NCI-H2196 treated with DMSO at 0.1 percent for 48 hours (cell line): ENCODE data around the gene DDO.
A peak's percentile ranks its signal among the peaks of the same experiment; 100 is the strongest.
"Not testable (repeated sequence)": the region's sequence is repeated elsewhere in the genome, so short reads cannot be mapped to it uniquely, and the experiment has no call there.

Source experiments
- DNase-seq: peaks from one replicate; lab custom pipeline; 2025; ENCODE audit not compliant: unreplicated experiment; lab: John Stamatoyannopoulos, UW

The DDO gene, protein sequence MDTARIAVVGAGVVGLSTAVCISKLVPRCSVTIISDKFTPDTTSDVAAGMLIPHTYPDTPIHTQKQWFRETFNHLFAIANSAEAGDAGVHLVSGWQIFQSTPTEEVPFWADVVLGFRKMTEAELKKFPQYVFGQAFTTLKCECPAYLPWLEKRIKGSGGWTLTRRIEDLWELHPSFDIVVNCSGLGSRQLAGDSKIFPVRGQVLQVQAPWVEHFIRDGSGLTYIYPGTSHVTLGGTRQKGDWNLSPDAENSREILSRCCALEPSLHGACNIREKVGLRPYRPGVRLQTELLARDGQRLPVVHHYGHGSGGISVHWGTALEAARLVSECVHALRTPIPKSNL

DNA sequence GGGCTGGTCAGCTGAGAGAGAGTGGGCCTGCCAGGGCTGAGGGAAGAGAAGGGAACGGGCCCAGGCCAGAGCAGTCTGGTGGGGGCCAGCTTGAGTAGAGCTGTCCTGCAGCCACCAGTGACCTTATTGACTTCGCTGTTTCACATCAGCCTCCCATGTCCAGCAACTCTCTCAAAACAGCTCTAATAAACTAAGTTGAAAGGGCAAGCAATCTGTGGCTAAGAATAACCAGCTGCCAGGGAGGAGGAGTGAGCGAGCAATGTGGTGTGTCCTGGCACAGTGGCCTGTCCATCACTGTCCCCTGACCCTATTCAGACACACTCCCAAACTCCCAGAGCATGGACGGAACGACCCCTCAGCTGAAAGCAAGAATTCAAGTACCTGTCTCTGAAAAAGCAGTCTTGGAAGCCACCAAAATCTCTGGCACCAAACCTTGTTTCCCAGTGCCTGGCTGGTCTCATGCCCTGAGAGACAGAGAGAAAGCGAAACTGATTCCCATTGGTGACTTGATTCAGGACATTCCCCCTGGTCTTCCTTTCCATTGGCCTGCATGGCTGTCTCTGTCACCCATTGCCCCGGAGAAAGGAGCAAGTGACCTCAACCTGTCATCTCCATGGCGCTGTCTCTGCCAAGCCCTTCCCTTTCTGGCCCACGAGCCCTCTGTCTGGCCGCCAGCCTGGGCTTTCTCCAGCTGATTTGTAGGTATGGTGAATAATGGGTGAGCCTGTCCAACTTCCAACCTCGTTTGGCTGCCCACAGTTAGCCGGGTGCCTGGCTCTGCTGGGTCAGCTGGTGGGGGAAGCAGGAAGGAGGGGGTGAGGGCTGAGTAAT lies at the start of gene DDO:
Gene DDO (minus strand): TSS at position 490 of the 831 bp plus-strand sequence. CDS start 2,113 bp downstream, outside the sequence.
- DNase-seq: peak; percentile 88

DNA sequence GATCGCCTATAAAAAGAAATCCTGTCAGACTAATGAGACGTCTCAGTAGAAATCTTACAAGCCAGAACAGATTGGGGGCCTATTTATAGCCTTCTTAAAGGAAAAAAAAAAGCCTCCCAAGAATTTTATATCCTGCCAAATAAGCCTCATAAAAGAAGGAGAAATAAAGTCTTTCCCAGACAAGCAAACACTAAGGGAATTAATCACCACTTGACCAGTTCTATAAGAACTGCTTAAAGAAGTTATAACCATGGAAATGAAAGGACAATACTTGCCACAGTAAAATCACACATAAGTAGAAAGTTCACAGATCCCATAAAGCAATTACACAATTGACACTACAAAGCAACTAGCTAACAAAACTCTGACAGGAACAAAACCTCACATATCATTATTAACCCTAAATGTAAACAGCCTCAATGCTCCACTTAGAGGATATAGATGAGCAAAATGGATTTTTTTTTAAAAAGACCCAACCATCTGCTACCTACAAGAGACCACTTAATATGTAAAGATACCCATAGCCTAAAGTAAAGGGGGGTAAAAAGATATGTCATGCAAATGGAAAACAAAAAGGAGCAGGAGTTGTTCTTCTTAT lies 47.6 kb upstream of the DDO start:
- DNase-seq: no peak

DNA sequence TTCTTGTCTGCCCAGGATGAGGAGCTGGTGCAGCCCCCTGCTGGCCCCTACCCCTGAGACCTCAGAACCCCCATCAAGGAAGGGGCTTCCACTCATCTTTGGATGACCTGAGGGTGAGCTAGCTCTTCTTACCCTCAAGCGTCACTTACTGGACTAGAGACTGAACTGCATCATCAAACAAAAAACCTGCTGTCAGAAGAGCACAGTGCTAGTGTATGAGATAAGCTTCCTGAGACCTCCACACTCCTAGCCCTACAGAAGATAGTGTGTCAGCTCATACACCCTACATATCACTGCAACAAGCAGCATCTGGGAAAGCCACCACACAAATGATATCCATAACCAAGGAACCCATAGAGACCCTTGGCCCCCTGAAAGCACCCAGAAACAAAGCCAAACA lies 46.0 kb upstream of the DDO start:
- DNase-seq: no peak

DNA sequence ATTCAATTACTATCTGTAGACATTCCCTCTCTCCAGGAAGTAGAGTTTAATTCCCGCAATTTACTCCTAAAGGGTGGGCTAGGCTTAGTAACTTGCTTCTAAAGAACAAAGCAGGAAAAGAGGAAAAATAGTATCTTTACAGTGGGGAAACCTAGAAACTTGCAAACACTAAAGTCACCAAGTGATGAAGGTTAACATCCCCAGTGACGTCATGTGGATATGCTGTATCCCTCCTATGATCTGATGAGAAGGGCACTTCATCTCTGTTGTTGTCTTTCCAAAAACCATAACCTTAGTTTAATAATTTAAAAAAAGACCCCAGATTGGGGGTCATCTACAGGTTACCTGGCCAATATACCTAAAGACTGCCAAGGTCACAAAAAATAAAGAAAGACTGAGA lies 43.8 kb upstream of the DDO start:
- no peak for DNase-seq

DNA sequence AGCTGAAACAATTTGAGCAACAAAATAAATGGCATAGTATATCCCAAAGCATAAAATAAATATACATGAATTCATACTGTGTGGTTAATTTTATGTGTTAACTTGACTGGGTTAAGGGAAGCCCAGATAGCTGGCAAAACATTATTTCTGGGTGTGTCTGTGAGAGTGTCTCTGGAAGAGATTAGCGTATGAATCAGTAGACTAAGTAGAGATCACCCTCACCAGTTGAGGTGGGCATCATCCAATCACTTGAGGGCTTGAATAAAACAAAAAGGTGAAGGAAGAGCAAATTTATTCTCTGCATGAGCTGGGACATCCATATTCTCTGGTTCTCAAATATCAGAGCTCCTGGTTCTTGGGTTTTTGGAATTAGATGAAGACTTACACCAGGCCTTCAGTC lies 43.1 kb upstream of the DDO start:
- no peak for DNase-seq

DNA sequence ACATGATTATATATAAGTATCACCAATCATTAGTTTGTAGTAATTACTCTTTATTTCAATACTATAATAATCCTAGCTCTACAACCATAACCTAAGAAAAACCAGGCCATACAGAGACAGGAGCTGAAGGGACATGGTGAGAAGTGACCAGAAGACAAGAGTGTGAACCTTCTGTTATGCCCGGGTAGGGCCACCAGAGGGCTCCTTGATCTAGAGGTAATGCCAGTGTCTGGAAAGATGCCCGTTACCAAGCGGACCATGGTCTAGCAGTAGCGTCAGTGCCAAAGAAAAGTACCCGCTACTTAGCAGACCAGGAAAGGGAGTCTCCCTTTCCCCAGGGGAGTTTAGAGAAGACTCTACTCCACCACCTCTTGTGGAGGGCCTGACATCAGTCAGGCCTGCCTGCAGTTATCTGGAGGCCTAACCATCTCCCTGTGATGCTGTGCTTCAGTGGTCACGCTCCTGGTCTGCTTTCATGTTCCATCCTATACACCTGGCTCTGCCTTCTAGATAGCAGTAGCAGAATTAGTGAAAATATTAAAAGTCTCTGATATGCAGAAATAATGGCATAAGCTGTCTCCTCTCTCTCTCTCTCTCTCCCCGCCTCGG lies 42.3 kb upstream of the DDO start:
- not testable (repeated sequence) for DNase-seq

DNA sequence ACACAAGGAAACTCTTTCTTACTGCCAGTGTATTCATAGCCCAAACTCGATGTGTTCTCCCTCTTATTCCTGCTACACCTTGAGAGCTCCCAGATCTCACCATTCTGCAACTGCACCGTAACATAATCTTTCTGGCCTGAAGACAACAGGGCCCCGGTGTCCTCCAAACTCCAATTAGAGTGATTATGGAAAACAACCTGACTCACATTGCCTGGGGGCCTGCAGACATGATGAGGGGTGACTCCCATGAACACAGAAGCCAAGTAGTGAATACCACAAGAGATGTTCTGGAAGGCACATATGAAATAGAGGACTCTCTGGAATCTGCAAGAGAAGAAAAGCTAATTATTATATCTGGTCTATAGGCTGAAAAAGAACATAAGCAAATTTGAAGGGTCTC lies 41.3 kb upstream of the DDO start:
- DNase-seq: no peak

DNA sequence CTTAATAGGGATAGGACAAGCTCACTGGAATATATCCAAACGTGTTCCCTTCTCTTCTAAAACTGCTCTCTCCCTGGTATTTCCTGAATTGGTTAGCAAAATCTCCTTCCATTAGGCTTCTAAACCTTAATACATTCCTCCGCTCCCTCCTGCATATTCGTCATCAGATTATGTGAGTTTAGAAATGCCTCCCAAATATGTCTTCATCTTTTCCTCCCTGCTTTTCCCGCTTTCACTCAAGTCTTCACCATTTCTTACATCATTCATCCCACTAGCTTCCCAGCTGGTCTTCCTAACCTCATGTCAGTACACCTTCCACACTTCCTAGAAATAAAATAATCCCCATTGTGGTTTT lies 34.1 kb upstream of the DDO start:
- DNase-seq: no peak

DNA sequence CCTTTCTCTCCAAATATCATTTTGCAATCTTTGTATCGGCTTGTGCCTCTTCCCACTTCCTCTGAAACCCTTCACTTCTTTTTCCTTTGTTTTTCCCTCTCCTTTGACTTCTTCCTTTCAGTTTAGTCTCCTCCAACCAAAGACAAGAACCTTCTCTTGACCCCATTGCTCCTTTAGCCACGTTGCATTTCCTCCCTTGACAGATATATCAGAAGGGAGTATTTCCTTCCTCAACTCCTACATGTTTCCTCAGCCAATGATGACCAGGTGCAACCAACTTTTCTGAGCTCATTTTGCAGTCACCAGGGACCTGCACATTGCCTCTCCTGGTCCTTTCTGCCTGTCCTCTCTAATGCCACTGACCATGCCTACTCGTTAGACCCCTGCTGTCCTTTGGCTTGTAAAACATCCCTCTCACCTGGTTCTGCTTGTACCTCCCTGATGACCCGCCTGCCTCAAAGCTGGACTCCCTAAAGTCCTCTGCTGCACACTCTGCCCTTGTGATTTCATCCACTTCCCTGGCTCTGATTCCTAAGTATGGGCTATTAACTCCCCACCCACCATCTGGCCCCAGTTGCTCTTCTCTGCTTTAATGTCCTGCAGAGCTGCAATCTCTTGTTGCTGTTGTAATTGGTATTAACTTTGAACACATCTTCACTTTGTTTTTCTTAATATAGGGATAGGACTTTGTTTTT lies 33.6 kb upstream of the DDO start:
- no peak for DNase-seq

DNA sequence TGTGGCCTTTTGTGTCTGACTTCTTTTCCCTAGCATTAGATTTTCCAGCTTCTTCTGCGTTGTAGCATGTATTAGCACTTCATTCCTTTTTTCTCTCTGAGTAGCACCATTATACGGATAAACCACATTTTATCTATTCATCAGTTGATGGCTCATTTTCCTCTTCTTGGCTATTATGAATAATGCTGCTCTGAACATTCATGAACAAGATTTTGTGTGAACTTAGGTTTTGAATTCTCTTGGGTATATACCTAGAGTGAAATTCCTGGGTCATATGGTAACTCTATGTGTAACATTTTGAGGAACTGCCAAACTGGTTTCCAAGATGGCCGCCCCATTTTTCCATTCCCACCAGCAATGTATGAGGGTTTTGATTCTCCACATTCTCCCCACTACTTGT lies 32.4 kb upstream of the DDO start:
- no peak for DNase-seq

DNA sequence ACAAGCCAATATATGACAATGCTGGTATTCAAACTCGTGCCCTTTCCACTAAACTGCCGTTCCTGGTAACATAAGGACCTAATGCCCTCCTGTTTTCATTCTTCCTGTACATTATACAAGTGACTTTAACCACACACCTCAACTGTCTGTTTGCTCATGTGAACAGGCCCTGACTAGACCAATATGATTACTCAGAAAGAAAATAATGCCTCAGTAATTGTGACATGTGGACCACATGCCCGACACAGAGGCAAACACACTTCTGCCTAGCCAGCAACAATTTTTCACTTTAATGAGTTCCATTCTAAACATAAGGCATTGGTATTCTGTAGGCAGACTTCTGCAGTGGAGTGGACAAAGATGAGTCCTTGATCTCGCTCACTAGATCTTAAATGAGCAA lies 31.0 kb upstream of the DDO start:
- DNase-seq: no peak

DNA sequence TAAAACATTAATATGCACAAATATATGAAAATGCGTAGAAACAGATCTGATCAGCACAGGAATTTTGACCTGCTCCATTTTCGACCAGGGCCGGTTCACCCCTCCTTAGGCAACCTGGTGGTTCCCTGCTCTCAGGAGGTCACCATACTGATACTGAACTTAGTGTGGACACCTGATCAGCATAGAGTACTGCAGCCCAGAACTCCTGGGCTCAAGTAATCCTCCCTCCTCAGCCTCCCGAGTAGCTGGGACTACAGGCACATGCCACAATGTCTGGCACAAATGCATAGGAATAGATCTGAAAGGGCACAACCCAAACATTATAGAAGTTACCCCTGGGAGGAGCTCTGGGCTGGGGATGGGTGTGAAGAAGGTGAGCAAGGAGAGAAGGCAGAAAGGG lies 24.7 kb upstream of the DDO start:
- DNase-seq: no peak

DNA sequence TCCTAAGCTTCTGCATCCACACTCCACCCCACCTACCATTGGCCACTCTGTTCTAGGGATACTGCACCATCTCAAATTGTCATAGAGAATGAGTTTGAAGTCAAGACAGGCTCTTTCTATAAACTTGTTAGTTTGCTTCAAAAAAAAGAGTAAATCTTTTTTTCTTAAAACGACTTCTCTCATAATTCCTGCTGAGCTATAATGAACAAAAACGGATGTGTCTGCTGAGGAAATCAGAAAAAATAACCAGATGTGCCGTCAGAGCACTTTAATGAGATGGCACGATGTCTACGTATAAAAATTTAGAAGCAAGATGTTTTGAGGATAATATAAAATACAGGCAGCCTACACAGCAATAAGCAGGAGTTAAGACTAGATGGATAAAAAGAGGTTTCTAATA lies 24.0 kb upstream of the DDO start:
- no peak for DNase-seq

DNA sequence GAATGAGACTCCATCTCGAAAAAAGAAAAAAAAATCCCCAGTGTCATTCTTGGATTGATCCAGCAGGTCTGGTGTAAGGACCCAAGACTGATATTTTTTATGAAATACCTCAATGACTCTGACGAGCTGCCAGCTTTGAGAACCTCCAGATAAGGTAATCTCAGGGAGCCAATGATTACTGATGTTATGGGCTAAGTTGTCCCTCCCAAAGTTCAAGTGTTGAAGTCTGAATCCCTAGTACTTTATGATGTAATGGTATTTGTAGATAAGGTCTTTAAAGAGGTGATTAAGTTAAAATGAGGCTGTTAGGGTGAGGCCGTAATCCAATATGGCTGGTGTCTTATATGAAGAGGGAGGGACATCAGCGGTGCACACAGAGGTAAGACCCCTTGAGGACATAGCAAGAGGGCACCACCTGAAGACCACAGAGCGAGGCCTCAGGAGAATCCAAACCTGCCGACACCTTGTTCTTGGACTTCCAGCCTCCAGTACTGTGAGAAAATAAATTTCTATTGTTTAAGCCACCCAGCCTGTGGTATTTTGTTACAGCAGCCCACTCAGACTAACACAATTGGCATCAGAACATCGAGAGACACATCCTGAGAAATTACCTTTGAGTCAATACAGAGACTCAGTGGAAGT lies 19.7 kb upstream of the DDO start:
- DNase-seq: no peak

DNA sequence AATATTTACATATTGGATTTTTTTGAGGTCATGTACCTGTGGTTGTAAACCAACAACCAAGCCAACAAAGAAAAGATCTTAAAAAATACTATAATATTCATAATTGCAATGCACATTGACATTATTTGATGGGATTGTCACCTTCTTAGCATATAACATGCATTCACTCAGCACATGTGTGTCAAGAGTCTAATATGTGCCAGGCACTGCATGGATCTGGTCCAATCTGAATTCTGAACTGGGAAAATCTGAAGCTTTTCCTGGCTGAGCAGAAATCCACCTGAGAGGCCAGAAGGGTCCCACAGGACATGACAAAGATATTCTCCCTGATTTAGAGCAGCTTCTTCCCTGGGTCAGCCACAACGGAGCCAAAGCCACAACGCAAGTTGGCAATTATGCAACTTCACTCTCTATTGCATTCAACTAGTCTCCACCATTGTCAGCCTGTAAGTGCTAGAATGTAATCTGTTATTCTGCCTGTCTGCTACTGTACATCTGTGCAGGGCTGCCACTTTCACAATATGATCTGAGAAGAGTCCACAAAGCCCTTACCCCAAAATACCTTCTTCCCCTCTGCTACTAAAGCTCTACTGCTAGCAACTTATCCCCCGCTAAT lies 17.0 kb upstream of the DDO start:
- DNase-seq: no peak

DNA sequence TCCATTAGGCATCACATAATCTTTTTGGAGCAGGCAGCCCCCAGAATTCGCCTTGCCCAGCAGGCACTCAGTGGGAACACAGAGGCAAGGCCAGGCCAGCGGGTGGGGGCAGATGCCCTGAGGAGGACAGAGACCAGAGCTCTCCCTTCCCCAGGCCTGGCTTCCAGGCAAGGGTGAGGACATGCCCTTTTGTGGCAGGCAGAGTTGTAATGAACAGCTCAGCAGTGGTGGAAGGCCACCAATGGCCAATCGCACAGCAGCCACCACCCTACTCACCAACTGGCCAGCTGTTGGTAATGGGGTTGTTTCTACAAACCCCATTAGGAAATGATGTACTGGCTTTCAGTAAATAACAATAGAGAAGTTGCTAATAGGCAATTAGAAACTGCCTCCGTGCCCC lies 15.4 kb upstream of the DDO start:
- DNase-seq: no peak

DNA sequence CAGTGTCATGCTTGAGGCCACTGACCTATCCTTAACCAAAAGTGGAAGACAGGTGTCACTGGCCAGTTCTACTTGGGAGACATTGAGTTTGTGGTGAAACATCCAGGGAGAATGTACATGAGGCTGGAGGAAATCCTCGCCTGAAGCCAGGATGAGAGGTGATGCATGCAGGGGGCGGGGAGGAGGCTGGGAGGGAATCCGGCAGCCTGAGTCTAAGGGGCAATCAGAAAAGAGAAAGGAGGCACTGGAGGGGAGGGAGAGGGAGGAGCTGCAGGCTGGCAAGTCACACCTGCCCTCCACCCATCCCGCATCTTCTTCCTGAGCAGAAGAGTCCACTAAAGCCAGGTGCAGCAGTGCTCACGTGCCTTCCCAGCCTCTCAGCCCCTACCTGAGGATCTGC lies 14.9 kb upstream of the DDO start:
- DNase-seq: no peak

DNA sequence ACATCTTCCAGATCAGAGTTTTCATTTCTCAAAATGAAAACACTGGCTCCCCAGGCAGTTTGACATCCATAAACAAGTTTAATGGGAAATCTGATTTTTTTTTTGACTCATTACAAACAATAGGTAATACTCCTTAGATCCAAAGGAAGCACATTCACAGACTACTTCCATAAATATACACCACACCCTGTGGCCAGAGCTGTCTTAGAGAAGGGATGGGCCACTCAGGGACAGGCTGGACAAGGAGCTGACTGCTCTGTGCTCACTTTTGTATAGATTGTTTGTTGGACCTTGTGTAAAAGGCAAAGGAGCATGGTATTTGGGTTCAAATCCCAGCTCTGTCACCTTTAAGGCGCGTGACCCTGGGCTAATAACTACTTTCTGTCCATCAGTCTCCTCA lies 12.8 kb upstream of the DDO start:
- no peak for DNase-seq

DNA sequence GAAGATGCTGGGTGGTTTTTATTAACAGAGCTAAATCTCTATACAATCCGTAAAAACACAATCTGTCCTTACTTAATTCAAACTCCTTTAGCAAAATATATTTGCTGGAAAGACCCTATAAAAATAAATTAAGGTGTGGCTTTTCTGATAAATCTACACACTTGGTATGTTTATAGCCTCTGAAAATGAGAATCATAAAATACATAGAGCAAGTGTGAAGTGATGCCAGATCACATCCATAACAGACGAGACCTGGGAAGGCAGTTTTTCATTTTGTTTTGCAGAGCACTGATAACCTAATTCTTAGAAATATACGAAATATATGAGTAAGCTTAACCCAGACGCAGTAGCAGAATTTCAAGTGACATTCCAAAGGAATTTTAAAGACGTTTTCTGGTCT lies 10.4 kb upstream of the DDO start:
- DNase-seq: no peak

DNA sequence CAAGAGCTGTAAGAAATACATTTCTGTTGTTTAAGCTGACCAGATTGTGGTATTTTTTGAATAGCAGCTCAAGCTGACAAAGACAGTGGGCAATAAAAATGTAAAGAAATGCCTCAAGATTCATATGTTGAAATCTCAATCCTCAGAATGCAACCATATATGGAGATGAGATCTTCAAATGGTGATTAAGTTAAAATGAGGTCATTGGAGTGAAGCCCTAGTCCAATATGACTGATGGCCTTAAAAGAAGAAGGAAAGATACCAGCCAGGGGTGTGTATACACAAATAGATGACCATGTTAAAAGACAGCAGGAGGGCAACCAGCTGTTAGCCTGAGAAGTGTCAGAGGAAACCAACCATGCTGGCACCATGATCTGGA lies 7.1 kb upstream of the DDO start:
- no peak for DNase-seq
